DOHH2 (cell line): Measurements from ENCODE around the gene SEMA5B.

ENCODE experiments used
- EZH2phosphoT487 ChIP-seq: fragments of 200-600 bp; sonication (generic); IDR thresholded peaks from 2 replicates; pipeline ENCODE4 v1.6.1; 2017; ENCODE audit warnings: borderline replicate concordance, mild to moderate bottlenecking, antibody characterized with exemption, low read length, moderate library complexity, mixed read lengths
- TF ChIP-seq, protein P1 (sequence below): fragments of 200-600 bp; sonication (generic); IDR thresholded peaks from one replicate; pipeline ENCODE4 v1.5.1; 2014; ENCODE audit warnings: antibody characterized with exemption, mild to moderate bottlenecking, low read depth, low read length; ENCODE audit not compliant: poor library complexity, severe bottlenecking

DNA sequence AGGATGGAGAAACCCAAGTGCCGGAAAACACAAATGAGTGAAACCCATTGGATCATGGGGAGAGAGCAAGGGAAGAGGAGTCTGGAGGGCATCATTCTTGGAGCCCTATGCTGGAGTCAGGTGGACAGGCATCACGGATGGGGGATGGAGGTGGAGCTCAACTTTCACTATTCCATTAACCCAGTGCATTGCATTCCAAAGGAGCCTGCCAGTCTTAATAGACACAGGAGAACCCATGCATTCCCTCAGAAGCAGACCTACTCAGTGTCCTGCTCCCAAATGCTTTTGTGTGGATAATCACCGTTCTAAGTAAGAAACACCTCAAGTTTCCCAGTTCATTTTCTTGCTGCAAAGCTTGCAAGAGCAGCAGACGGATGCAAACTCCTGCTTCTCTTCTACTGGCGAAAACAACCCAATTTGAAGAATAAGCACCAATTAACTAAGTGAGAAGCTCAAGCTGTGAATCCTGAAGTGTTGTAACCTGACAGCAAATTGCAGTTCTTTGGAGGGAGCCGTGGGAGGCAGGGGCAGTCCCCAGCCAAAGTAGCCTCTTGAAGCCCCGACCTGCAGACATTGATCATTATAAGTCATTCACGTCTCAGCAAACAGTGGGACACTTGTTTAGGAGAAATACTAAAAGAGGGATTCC is 25.3 kb downstream of the SEMA5B start:
- TF ChIP-seq, protein P1, sequence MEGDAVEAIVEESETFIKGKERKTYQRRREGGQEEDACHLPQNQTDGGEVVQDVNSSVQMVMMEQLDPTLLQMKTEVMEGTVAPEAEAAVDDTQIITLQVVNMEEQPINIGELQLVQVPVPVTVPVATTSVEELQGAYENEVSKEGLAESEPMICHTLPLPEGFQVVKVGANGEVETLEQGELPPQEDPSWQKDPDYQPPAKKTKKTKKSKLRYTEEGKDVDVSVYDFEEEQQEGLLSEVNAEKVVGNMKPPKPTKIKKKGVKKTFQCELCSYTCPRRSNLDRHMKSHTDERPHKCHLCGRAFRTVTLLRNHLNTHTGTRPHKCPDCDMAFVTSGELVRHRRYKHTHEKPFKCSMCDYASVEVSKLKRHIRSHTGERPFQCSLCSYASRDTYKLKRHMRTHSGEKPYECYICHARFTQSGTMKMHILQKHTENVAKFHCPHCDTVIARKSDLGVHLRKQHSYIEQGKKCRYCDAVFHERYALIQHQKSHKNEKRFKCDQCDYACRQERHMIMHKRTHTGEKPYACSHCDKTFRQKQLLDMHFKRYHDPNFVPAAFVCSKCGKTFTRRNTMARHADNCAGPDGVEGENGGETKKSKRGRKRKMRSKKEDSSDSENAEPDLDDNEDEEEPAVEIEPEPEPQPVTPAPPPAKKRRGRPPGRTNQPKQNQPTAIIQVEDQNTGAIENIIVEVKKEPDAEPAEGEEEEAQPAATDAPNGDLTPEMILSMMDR, result no peak
- no peak for TF ChIP-seq EZH2phosphoT487
